Colonic mucosa (tissue), 4 donors: Measurements from ENCODE around the gene BRD3OS. TPM values are rescaled to one million over a fixed set of nuclear protein-coding genes. Genes with fewer than 3 reads are reported as not detected.

Experiments
- DNase-seq: peaks from one replicate; pipeline ENCODE4 v3.0.0-alpha.2; 2020
- H3K27ac ChIP-seq: fragments of 200-600 bp; one replicate; pipeline ENCODE4 v1.8.0; 2021
- H3K27me3 ChIP-seq: fragments of 200-600 bp; one replicate; pipeline ENCODE4 v1.8.0; 2021
- H3K36me3 ChIP-seq: fragments of 200-600 bp; one replicate; pipeline ENCODE4 v1.8.0; 2021
- H3K4me1 ChIP-seq: fragments of 200-600 bp; one replicate; pipeline ENCODE4 v1.8.0; 2021; ENCODE audit warnings: mild to moderate bottlenecking
- H3K4me3 ChIP-seq: fragments of 200-600 bp; one replicate; pipeline ENCODE4 v1.8.0; 2021
- H3K9ac ChIP-seq, 2 donors: one replicate each; pipeline ENCODE4 v1.7.0; 2013; ENCODE audit warnings: control low read depth in 2 of 2, low read depth in 2 of 2, low read length in 2 of 2
- H3K9me3 ChIP-seq: fragments of 200-600 bp; one replicate; pipeline ENCODE4 v1.8.0; 2021
- intact Hi-C: fragments of 100-400 bp; cut with DNase I; formaldehyde crosslinking; loops from one replicate; pipeline ENCODE4 v1.14.1; 2022
- total RNA-seq, 2 donors: library from RNA; stranded (reverse); fragmentation: NEBNext Ultra II Directional in 1 of 2; extraction: Animal tissue kit (Norgen Biotek cat#: 25700) in 1 of 2; gene quantifications; one replicate each; pipeline ENCODE4 v1.2.1, GENCODE V29; 2021
- TF ChIP-seq, protein P1 (sequence below): fragments of 200-600 bp; IDR thresholded peaks from one replicate; pipeline ENCODE4 v1.8.0; 2022; ENCODE audit warnings: antibody characterized with exemption, mild to moderate bottlenecking
- donor health status: healthy.
- donor health status: DM: no; HTN: no; CAD: no.
- donor health status: DM: no; HTN: no; CAD: no.

Gene BRD3OS
- total RNA-seq, 2 donors from 2014 or later = 5.2 to 6.9 TPM

GRCh38 chr9:134050726-134051125, 25.4 kb downstream of the BRD3OS start:
- Histone ChIP-seq H3K9ac (no peak overlapping the region), H3K27me3 (no peaks in the 10 kb centered on the region), H3K27ac (no peak overlapping the region), H3K4me3 (no peak overlapping the region), H3K4me1 (peaks cover 4% of the 10 kb centered on the region), H3K36me3 (peaks cover 10% of the 10 kb centered on the region), H3K9me3 (no peaks in the 10 kb centered on the region)
- intact Hi-C loops = no loop called here
- DNase-seq = no peak
- TF ChIP-seq, protein P1, sequence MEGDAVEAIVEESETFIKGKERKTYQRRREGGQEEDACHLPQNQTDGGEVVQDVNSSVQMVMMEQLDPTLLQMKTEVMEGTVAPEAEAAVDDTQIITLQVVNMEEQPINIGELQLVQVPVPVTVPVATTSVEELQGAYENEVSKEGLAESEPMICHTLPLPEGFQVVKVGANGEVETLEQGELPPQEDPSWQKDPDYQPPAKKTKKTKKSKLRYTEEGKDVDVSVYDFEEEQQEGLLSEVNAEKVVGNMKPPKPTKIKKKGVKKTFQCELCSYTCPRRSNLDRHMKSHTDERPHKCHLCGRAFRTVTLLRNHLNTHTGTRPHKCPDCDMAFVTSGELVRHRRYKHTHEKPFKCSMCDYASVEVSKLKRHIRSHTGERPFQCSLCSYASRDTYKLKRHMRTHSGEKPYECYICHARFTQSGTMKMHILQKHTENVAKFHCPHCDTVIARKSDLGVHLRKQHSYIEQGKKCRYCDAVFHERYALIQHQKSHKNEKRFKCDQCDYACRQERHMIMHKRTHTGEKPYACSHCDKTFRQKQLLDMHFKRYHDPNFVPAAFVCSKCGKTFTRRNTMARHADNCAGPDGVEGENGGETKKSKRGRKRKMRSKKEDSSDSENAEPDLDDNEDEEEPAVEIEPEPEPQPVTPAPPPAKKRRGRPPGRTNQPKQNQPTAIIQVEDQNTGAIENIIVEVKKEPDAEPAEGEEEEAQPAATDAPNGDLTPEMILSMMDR = no peak

GRCh38 chr9:134051319-134051718, 26.0 kb downstream of the BRD3OS start:
- DNase-seq = no peak
- Histone ChIP-seq H3K27me3 (no peaks in the 10 kb centered on the region), H3K36me3 (peaks cover 10% of the 10 kb centered on the region), H3K4me3 (no peak overlapping the region), H3K4me1 (peaks cover 10% of the 10 kb centered on the region), H3K9ac (no peak overlapping the region), H3K9me3 (no peaks in the 10 kb centered on the region), H3K27ac (no peak overlapping the region)
- intact Hi-C loops = no loop called here
- TF ChIP-seq, protein P1 = no peak

DNA sequence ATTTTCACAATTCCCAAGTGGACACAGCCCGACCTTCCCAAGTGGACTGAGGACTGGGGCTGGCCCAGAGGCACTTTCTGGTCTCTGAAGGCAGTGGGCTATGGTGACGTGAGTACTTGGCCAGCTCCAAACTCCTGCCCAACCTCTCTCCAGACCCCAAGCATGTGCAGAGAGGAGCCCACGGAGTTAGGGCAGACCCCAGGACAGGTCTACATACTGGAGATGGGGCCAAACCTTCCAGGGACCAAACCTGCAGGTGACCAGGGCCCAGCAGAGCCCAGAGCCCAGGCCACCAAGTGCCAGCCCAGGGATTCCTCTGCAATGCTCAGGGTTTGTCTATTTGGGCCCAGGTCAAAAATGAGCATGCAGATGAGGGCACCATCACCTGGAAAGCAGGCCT, 27.2 kb downstream of the BRD3OS start:
- Histone ChIP-seq H3K36me3 (peaks cover 10% of the 10 kb centered on the region), H3K9me3 (no peaks in the 10 kb centered on the region), H3K4me1 (peaks cover 15% of the 10 kb centered on the region), H3K9ac (no peak overlapping the region), H3K4me3 (no peak overlapping the region), H3K27me3 (no peaks in the 10 kb centered on the region), H3K27ac (no peak overlapping the region)
- TF ChIP-seq, protein P1 = no peak
- DNase-seq = no peak
- intact Hi-C loops = no loop called here

DNA sequence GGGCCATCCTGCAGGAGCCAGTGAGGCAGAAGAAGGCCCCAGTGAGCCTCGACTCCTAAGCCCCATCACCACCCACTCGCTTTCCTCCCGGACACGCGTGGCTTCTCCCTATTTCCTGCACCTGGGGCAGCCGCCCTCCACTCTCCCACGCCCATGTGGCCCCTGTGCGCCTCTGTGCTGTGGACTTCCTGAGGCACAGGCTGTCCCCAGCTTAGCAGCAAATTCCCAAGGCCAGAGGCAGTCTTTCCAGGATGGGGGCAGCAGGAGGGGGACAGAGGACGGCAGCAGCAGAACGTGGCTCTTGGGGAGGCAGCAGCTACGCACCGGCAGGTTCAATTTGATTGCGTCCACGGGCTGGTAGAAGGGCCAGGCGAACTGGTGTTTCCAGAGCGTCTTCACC, 27.7 kb downstream of the BRD3OS start:
- Histone ChIP-seq H3K9ac (no peak overlapping the region), H3K4me3 (no peak overlapping the region), H3K27me3 (no peaks in the 10 kb centered on the region), H3K36me3 (peaks cover 8% of the 10 kb centered on the region), H3K4me1 (peaks cover 15% of the 10 kb centered on the region), H3K27ac (no peak overlapping the region), H3K9me3 (no peaks in the 10 kb centered on the region)
- intact Hi-C loops = no loop called here
- TF ChIP-seq, protein P1 = no peak
- DNase-seq = no peak

GRCh38 chr9:134053401-134053871, 28.2 kb downstream of the BRD3OS start:
- no peak overlapping the region for H3K9ac ChIP-seq
- no peak overlapping the region for H3K4me3 ChIP-seq
- H3K36me3 ChIP-seq = peaks cover 3% of the 10 kb centered on the region
- TF ChIP-seq, protein P1 = no peak
- intact Hi-C loops = no loop called here
- peaks cover 15% of the 10 kb centered on the region for H3K4me1 ChIP-seq
- no peaks in the 10 kb centered on the region for H3K9me3 ChIP-seq
- no peak overlapping the region for H3K27ac ChIP-seq
- no peaks in the 10 kb centered on the region for H3K27me3 ChIP-seq
- no peak for DNase-seq
